ENCODE data around the gene HYCC1.

HYCC1 gene

DNA sequence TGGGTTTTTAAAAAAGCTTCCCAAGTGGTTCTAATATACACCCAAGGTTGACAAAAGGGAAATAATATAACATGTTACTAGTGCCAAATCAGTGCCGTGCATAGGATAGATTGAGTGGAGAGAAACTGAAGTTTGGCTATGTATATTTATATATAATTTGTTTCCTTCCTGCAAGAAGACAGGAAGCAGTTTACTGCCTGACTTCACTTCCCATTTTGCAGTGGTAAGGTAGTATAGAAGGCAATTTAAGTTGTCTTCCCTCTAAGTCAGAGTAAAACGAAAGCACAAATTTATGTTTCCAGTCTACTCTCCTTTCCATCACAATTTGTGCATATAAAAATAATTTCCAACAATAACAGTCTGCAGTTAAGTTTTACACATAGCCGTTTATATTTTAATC lies 3.4 kb upstream of the HYCC1 start:
- DNase-seq (ENCODE audit: low read depth in 2 of 3, low spot score in 1 of 3), result no peak

GRCh38 chr7:23016345-23017253 lies 2.7 kb upstream of the HYCC1 start:
- no peak for DNase-seq (ENCODE audit: low read depth in 2 of 3, low spot score in 1 of 3)

- DNase-seq (ENCODE audit: low read depth in 2 of 3, low spot score in 1 of 3), result no peak
Measured at GRCh38 chr7:23014681-23015080, 751 bp upstream of the HYCC1 start.

- no peak for DNase-seq (ENCODE audit: low read depth in 2 of 3, low spot score in 1 of 3)
Measured at GRCh38 chr7:23012908-23013714, 819 bp downstream of the HYCC1 start.

- DNase-seq (ENCODE audit: low read depth in 2 of 3, low spot score in 1 of 3), result no peak
Measured at GRCh38 chr7:23012186-23012585, 1.7 kb downstream of the HYCC1 start.

GRCh38 chr7:23011222-23011924 lies 2.6 kb downstream of the HYCC1 start:
- DNase-seq (ENCODE audit: low read depth in 2 of 3, low spot score in 1 of 3), result no peak

DNA sequence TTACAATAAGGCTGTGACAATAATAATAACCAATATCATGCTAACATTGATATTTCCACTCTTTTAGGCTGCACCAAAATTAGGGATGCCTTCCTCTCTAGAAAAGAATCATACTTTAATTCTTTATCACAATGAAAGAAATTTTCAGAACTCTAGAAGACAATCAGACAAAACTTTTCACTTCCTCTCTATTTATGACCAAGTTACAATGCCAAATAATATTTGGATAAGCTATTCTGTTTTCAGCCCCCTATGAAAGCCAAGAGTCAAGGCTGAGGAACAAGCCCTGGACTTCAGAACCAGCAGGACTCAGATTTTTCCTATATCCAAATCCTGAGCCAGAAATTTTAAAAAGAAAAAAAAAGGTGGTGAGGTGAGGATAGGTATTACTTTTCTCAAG lies 4.6 kb downstream of the HYCC1 start:
- DNase-seq (ENCODE audit: low read depth in 2 of 3, low spot score in 1 of 3), result no peak

DNA sequence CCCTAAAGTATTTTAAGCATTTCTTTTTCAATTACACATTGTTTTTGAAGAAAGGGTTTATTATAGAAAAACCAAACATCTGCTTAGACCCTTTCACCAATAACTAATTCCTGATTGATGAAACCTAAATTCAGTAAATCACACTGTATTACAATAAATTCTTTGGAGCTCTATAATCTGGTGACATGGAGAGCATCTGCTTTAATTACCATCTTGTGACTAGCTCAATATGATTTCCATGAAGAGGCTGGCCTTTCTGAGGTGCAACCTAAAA lies 9.7 kb downstream of the HYCC1 start:
- DNase-seq (ENCODE audit: low read depth in 2 of 3, low spot score in 1 of 3), result no peak

DNA sequence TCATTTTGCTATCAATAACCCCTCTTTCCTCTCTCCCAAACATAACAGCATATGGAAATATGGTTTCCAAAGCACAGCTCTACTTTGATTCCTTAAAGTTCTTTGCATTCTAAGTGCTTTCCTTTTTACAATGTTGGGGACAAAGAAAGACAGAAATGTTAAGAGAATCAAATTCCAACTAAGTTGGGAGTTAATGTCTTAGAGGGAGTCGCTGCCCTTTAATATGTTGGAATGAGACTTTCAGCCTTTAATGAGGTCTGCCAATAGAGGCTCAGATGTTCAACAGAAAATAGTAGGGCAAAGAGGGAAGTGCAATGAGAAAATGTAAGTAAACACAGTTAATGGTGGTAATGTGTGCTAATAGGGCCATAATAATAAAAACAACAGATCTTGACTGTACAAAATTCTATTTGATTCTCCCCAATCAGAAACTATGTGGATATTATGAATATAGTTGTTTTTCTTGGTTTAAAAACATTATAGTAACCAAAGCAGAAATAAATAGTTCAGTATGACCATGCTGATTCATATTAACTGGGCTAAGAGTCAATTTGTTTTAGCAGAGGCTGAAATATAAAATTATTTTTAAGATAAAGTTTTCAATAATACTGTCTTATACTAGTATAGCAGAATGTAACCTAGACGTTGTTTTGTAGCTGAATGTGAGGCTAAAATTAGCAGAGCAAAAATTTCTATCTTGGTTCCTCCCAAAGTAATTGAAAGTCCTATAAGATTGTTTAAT lies 10.3 kb downstream of the HYCC1 start:
- no peak for DNase-seq (ENCODE audit: low read depth in 2 of 3, low spot score in 1 of 3)

- DNase-seq (ENCODE audit: low read depth in 2 of 3, low spot score in 1 of 3), result no peak
Measured at GRCh38 chr7:23002698-23003097, 11.2 kb downstream of the HYCC1 start.

DNA sequence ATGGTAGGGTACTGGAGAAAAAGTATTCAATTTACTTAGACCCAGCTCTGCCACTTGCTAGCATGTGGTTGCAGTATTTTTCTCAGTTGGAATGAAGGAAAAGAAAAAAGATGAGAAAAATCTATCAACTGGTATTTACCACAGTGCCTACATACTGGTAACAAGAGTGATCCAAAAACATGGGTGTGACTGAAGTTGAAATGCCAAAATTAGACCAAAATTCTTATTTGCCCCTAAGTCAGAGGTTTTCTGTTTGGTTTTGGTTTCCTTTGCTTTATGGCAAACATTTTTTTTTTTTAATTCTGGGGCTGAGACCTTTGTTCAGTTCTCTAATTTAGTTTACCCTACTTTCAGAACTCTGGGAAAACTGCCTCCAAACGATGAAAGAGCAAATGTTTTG lies 12.3 kb downstream of the HYCC1 start:
- DNase-seq (ENCODE audit: low read depth in 2 of 3, low spot score in 1 of 3), result no peak

GRCh38 chr7:23000597-23001360 lies 13.2 kb downstream of the HYCC1 start:
- no peak for DNase-seq (ENCODE audit: low read depth in 2 of 3, low spot score in 1 of 3)

- no peak for DNase-seq (ENCODE audit: low read depth in 2 of 3, low spot score in 1 of 3)
Measured at GRCh38 chr7:22998519-22998896, 15.4 kb downstream of the HYCC1 start.

DNA sequence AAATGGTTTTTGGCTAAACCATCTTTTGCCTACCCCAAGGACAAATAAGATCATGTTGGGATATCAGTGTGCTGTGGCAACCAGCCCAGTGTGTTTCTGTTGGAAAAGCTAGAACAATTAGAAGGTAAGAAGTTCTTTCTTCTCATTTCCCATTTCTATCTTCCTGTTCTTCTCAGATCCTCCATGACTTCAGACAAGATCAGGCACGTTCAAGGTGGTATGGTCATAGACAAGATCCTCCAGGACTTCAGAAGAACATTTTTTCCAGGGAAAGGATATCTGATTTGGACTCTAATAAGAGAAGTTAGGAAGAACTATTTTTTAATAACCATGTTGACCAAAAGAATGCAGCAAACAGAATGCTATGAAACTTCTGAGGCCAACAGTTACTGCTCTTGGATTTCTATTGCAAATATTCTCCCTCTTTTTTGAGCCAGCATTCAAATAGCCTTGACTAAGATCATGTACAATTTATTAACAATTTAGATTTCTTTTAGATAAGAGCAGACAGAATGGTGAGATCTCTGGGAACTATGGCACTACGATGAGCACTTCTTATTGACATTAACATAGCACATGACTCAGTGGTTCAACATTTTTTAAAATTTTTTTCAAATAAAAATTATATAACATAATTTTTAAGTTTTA lies 15.9 kb downstream of the HYCC1 start:
- DNase-seq (ENCODE audit: low read depth in 2 of 3, low spot score in 1 of 3), result no peak

DNA sequence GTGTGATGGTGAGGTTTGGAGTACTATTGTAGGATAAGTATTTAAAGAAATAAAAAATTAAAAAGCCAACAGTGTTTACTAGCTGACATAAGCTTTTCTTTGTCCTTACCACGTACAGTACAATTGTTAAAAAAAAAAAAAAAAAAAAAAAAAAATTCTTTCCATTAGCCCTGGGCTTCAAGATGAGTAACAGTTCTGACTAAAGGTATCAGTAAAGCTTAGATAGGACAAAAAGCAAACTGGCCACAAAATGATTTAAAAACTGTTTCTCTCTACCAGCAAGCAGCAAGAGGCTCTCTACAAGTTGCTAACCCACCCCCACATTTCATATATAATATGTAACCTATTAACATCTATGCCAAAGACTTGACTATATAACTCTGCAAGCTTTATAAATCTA lies 17.5 kb downstream of the HYCC1 start:
- DNase-seq (ENCODE audit: low read depth in 2 of 3, low spot score in 1 of 3), result no peak

GRCh38 chr7:22995011-22995410 lies 18.9 kb downstream of the HYCC1 start:
- DNase-seq (ENCODE audit: low read depth in 2 of 3, low spot score in 1 of 3), result no peak

DNA sequence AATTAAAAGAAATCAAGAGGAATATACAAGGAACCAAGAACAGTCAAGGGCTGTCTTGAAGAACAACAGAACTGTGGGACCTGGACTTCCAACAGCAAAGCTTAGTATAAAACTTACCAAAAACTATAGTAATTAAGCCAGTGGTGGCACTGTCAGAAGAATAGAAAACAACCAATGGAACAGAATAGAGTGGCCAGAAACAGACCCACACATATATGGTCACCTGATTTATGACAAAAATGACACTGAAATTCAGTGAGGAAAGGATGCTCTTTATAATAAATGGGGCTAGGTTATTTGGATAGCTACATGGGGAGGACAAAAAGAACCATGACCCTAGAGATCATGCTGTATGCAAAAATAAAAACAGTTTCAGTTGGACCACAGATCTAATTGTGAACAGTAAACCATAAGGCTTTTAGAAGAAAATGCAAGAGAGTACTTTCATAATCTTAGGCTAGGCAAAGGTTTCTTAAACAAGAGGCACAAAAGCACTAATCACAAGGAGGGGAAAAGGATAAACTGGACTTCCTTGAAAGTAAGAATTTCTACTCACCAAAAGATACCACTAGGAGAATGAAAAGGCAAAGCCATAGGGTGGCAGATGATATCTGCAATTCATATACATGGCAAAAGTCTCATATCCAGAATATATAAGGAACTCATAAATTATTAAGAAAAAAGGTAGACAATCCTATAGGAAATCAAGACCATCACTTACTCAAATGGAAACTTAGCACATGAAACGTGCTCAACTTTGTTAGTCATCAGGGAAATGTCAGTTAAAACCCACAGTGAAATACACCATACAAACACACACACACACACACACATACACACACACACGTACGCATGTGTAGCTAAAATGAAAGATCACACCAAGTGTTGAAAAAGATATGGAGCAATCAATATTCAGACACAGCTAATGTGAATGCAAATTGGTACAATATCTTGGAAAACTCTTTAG lies 20.8 kb downstream of the HYCC1 start:
- DNase-seq (ENCODE audit: low read depth in 2 of 3, low spot score in 1 of 3), result peak in 2 of 3 donors; percentile 26 to 53

DNA sequence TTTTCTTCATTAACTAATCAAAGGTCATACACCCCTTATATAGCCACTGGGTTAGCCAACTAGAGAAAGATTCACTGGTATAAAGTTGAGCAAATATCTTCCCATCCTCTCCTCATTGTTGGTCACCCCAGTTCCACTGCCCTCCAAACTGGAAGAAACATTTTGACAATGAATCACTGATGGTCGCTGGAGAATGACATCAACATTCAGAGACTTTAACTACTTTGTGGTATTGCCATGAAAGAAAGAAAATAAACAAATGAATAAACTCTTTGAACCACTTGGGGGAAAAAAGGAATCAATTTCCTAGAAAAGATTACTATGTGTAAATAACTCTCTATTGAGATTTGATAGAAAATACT lies 23.4 kb downstream of the HYCC1 start:
- no peak for DNase-seq (ENCODE audit: low read depth in 2 of 3, low spot score in 1 of 3)
